MM.1S (cell line): ENCODE results near the gene CD248.

ENCODE experiments used
- DNase-seq: peaks from one replicate; pipeline ENCODE4 v3.0.0-alpha.2; 2015
- H2AFZ ChIP-seq: fragments of 300-600 bp; sonication (generic); 2 replicates; pipeline ENCODE4 v1.6.0; 2016; ENCODE audit warnings: antibody characterized with exemption, low read length
- H3F3A ChIP-seq: fragments of 300-600 bp; sonication (generic); 2 replicates; pipeline ENCODE4 v1.6.1; 2016; ENCODE audit warnings: mild to moderate bottlenecking, antibody characterized with exemption, low read length, moderate library complexity, mixed read lengths; ENCODE audit not compliant: insufficient read depth
- H3K27ac ChIP-seq: fragments of 300-600 bp; sonication (generic); 2 replicates; pipeline ENCODE4 v1.5.1; 2016; ENCODE audit warnings: mild to moderate bottlenecking, low read length
- H3K27me3 ChIP-seq: fragments of 300-600 bp; sonication (generic); replicated peaks from 2 replicates; pipeline ENCODE4 v1.6.0; 2016; ENCODE audit warnings: low read length; ENCODE audit not compliant: insufficient read depth
- H3K36me3 ChIP-seq: fragments of 300-600 bp; sonication (generic); replicated peaks from 2 replicates; pipeline ENCODE4 v1.6.1; 2016; ENCODE audit warnings: mild to moderate bottlenecking, low read length, mixed read lengths; ENCODE audit not compliant: insufficient read depth
- H3K4me1 ChIP-seq: fragments of 300-600 bp; sonication (generic); 2 replicates; pipeline ENCODE4 v1.6.1; 2016; ENCODE audit warnings: low read length, mixed read lengths
- H3K4me2 ChIP-seq: fragments of 300-600 bp; sonication (generic); 2 replicates; pipeline ENCODE4 v1.6.0; 2016; ENCODE audit warnings: low read depth, low read length
- H3K4me3 ChIP-seq: fragments of 300-600 bp; sonication (generic); 2 replicates; pipeline ENCODE4 v1.5.1; 2016; ENCODE audit warnings: low read length, mixed read lengths
- H3K79me2 ChIP-seq: fragments of 300-600 bp; sonication (generic); 2 replicates; pipeline ENCODE4 v1.6.1; 2016; ENCODE audit warnings: mixed run types, low read length, mixed read lengths
- H3K9ac ChIP-seq: fragments of 300-600 bp; sonication (generic); 2 replicates; pipeline ENCODE4 v1.6.1; 2016; ENCODE audit warnings: low read length, mixed read lengths
- H3K9me2 ChIP-seq: fragments of 300-600 bp; sonication (generic); replicated peaks from 2 replicates; pipeline ENCODE4 v1.6.1; 2016; ENCODE audit warnings: mild to moderate bottlenecking, low read length, mixed read lengths; ENCODE audit not compliant: insufficient read depth
- H3K9me3 ChIP-seq: fragments of 300-600 bp; sonication (generic); replicated peaks from 2 replicates; pipeline ENCODE4 v1.6.1; 2016; ENCODE audit warnings: mild to moderate bottlenecking, low read length, mixed read lengths; ENCODE audit not compliant: insufficient read depth
- H4K20me1 ChIP-seq: fragments of 300-600 bp; sonication (generic); 2 replicates; pipeline ENCODE4 v1.6.1; 2016; ENCODE audit warnings: mild to moderate bottlenecking, low read length, moderate library complexity, mixed read lengths; ENCODE audit not compliant: insufficient read depth
- EZH2 ChIP-seq: fragments of 300-600 bp; sonication (generic); optimal IDR thresholded peaks from 2 replicates; pipeline ENCODE3; 2017; ENCODE audit warnings: low read depth, mild to moderate bottlenecking, antibody characterized with exemption, low read length, mixed read lengths
- EZH2phosphoT487 ChIP-seq: fragments of 300-600 bp; sonication (generic); IDR thresholded peaks from 2 replicates; pipeline ENCODE4 v1.6.1; 2018; ENCODE audit warnings: antibody characterized with exemption, low read length
- TF ChIP-seq, protein P1 (sequence below): fragments of 300-600 bp; sonication (generic); IDR thresholded peaks from 2 replicates; pipeline ENCODE4 v1.5.1; 2016; ENCODE audit warnings: antibody characterized with exemption, low read length, mixed read lengths

Gene CD248

DNA sequence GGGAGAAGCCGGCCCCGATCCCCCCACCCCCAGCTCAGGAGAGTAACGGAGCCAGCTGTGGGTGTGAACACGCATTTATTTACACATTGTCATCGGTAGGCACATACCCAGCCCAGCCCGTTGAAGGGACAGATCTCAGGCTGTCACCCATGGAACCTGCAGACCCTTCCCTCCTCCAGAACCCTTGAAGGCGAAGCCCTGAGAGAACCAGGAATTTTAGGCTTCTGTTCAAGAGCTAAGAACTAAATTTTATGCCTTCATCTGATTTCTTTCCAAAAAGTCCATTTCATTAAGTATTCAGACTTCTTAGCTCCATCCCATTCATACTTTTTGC, 28.4 kb upstream of the CD248 start:
- Histone ChIP-seq H3K9ac (peak overlapping the region; percentile 81; the same call in 1 of the 2 replicates), H3K79me2 (peaks cover 20% of the 10 kb centered on the region), H3K27ac (peak overlapping the region; percentile 35; the same call in 1 of the 2 replicates), H4K20me1 (no peaks in the 10 kb centered on the region), H3K4me2 (peak overlapping the region; percentile 68), H3K36me3 (no peaks in the 10 kb centered on the region), H3K9me3 (no peaks in the 10 kb centered on the region), H3K4me3 (peak overlapping the region; percentile 97), H2AFZ (peak overlapping the region; percentile 79), H3K4me1 (peaks cover 12% of the 10 kb centered on the region), H3K27me3 (no peaks in the 10 kb centered on the region), H3K9me2 (no peaks in the 10 kb centered on the region), H3F3A (peaks cover 9% of the 10 kb centered on the region; the same call in 1 of the 2 replicates)
- no peak for DNase-seq
- TF ChIP-seq EZH2 (no peak), EZH2phosphoT487 (no peak)
- TF ChIP-seq, protein P1, sequence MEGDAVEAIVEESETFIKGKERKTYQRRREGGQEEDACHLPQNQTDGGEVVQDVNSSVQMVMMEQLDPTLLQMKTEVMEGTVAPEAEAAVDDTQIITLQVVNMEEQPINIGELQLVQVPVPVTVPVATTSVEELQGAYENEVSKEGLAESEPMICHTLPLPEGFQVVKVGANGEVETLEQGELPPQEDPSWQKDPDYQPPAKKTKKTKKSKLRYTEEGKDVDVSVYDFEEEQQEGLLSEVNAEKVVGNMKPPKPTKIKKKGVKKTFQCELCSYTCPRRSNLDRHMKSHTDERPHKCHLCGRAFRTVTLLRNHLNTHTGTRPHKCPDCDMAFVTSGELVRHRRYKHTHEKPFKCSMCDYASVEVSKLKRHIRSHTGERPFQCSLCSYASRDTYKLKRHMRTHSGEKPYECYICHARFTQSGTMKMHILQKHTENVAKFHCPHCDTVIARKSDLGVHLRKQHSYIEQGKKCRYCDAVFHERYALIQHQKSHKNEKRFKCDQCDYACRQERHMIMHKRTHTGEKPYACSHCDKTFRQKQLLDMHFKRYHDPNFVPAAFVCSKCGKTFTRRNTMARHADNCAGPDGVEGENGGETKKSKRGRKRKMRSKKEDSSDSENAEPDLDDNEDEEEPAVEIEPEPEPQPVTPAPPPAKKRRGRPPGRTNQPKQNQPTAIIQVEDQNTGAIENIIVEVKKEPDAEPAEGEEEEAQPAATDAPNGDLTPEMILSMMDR = no peak

DNA sequence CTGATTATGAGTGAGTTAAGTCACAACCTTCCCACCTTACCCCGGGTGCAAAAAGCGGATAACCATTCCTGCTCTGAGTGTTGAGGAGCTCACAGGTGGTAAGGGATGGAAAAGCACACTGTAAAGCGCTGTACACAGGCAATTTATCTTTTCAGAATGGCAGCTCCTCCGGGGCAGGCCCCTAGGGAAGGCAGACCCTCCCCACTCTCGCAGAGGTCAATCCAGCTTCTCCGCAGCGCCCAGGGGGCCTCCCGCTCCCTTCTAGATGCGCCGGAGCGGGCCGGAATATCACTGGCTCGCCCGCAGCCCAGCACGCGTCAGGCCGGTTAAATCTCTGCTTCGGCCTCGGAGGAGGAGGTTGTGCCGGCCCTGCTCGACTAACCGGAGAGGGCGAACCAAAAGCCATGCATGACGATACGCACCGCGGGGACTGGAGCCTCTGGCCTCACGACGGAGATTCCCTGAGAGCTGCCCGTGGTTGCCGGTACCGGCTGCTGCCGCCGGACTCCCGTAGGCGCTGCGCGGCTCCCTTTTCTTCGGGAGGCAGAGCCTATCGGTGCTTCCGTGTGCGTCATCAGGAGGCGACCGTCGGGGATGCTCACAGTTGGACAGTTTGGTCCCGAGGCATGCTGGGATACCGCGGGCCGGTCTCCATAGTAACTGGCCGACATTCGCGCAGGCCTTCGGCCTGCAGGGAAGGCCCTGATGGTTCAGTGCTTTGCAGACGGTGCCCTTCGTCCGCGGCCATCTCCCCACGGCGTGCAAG, 27.9 kb upstream of the CD248 start, which contains the start of gene BRMS1:
Gene BRMS1 (minus strand): TSS at position 555 of the 766 bp plus-strand sequence. CDS start 2,870 bp downstream, outside the sequence.
- Histone ChIP-seq H3K4me1 (peaks cover 12% of the 10 kb centered on the region), H3K36me3 (no peaks in the 10 kb centered on the region), H3K9me3 (no peaks in the 10 kb centered on the region), H3F3A (peaks cover 9% of the 10 kb centered on the region; the same call in 1 of the 2 replicates), H3K4me2 (peak within 1 kb of the TSS; percentile 98), H3K9ac (peak within 1 kb of the TSS; percentile 81), H3K4me3 (peak within 1 kb of the TSS; percentile 97), H2AFZ (peak within 1 kb of the TSS; percentile 79), H3K27me3 (no peaks in the 10 kb centered on the region), H3K9me2 (no peaks in the 10 kb centered on the region), H3K79me2 (peaks cover 20% of the 10 kb centered on the region), H4K20me1 (no peaks in the 10 kb centered on the region), H3K27ac (peak within 1 kb of the TSS; percentile 35; the same call in 1 of the 2 replicates)
- DNase-seq = peak; percentile 97
- TF ChIP-seq, protein P1 = peak; percentile 19; the same call in 1 of the 2 replicates
- no peak for TF ChIP-seq EZH2
- no peak for TF ChIP-seq EZH2phosphoT487

DNA sequence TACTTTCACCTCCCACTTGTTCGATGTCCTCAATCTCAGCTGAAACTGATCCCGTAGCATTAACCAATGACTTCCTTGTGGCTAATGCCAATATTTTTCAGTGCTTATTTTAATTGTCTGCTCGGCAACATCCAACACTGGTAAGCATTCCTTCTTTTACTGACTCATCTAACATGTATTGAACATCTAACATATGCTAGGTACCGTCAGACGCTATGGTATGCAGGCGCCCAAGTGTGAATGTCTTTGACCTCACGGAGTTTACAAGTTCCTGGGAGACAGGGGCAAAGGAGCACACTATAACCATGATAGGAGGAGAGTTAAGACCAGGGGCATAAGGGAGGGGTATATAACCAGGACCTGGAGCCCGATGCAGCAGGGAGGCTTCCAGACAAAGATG, 26.3 kb upstream of the CD248 start:
- Histone ChIP-seq H3K9ac (no peak overlapping the region), H3K27ac (no peak overlapping the region), H3K36me3 (no peaks in the 10 kb centered on the region), H3K4me2 (no peak overlapping the region), H3K9me2 (no peaks in the 10 kb centered on the region), H3K79me2 (peaks cover 20% of the 10 kb centered on the region), H3K4me1 (peaks cover 12% of the 10 kb centered on the region), H2AFZ (no peak overlapping the region), H3K27me3 (no peaks in the 10 kb centered on the region), H3K9me3 (no peaks in the 10 kb centered on the region), H4K20me1 (no peaks in the 10 kb centered on the region), H3K4me3 (no peak overlapping the region), H3F3A (peaks cover 1% of the 10 kb centered on the region; the same call in 1 of the 2 replicates)
- no peak for DNase-seq
- no peak for TF ChIP-seq EZH2phosphoT487
- TF ChIP-seq, protein P1 = no peak
- no peak for TF ChIP-seq EZH2
